ENCODE results near the gene TRIM9.
A peak's percentile ranks its signal among the peaks of the same experiment; 100 is the strongest.

Gene TRIM9

GRCh38 chr14:51094282-51094821 is 553 bp downstream of the TRIM9 start:
- no peak for DNase-seq (ENCODE audit: low read depth)
- H3K4me3 ChIP-seq (ENCODE audit: low read depth, low read length) = peak overlapping the region; percentile 50; the same call in 1 of the 2 replicates
- no peak for TF ChIP-seq CTCF (IDR thresholded peaks at IDR 0.05; ENCODE audit: control insufficient read depth, extremely low read depth, insufficient read depth)

GRCh38 chr14:51093371-51094281 is 1.3 kb downstream of the TRIM9 start:
- DNase-seq (ENCODE audit: low read depth) = no peak
- TF ChIP-seq CTCF (IDR thresholded peaks at IDR 0.05; ENCODE audit: control insufficient read depth, extremely low read depth, insufficient read depth) = no peak
- H3K4me3 ChIP-seq (ENCODE audit: low read depth, low read length) = no peak overlapping the region

- H3K4me3 ChIP-seq (ENCODE audit: low read depth, low read length) = no peak overlapping the region
These were observed 1.9 kb downstream of the TRIM9 start for GRCh38 chr14:51092965-51093364.

GRCh38 chr14:51089278-51089677 is 5.6 kb downstream of the TRIM9 start:
- no peak for DNase-seq (ENCODE audit: low read depth)
- TF ChIP-seq CTCF (IDR thresholded peaks at IDR 0.05; ENCODE audit: control insufficient read depth, extremely low read depth, insufficient read depth) = no peak
- H3K4me3 ChIP-seq (ENCODE audit: low read depth, low read length) = no peak overlapping the region

More at GRCh38 chr14:51092965-51093364, 1.9 kb downstream of the TRIM9 start:
- no peak for DNase-seq (ENCODE audit: low read depth)
- no peak for TF ChIP-seq CTCF (IDR thresholded peaks at IDR 0.05; ENCODE audit: control insufficient read depth, extremely low read depth, insufficient read depth)

- no peak overlapping the region for H3K4me3 ChIP-seq (ENCODE audit: low read depth, low read length)
- no peak for DNase-seq (ENCODE audit: low read depth)
- no peak for TF ChIP-seq CTCF (IDR thresholded peaks at IDR 0.05; ENCODE audit: control insufficient read depth, extremely low read depth, insufficient read depth)
These were observed 7.9 kb downstream of the TRIM9 start for GRCh38 chr14:51087031-51087441.

GRCh38 chr14:51086044-51086443 is 8.9 kb downstream of the TRIM9 start:
- H3K4me3 ChIP-seq (ENCODE audit: low read depth, low read length) = no peak overlapping the region
- no peak for DNase-seq (ENCODE audit: low read depth)
- no peak for TF ChIP-seq CTCF (IDR thresholded peaks at IDR 0.05; ENCODE audit: control insufficient read depth, extremely low read depth, insufficient read depth)

Data from LNCaP clone FGC (cell line).